GM23338 (cell line): ENCODE measurements around the gene HIPK1. TPM values are rescaled to one million over a fixed set of nuclear protein-coding genes. Genes with fewer than 3 reads are reported as not detected.
A peak's percentile ranks its signal among the peaks of the same experiment; 100 is the strongest.
"Not testable (repeated sequence)": the region's sequence is repeated elsewhere in the genome, so short reads cannot be mapped to it uniquely, and the experiment has no call there.

Experiments used
- ATAC-seq: fragments of 200-7000 bp; cut with Tn5 transposase; 3 replicates; pipeline ENCODE4 v1.9.1; 2020
- DNase-seq: peaks from one replicate; pipeline ENCODE4 v3.0.0-alpha.2; 2015; ENCODE audit warnings: low spot score
- H2AFZ ChIP-seq: fragments of 200-600 bp; sonication (generic); 2 replicates; pipeline ENCODE4 v1.8.0; 2016; ENCODE audit warnings: antibody characterized with exemption, mild to moderate bottlenecking, moderate library complexity
- H3F3A ChIP-seq: fragments of 200-600 bp; sonication (generic); replicated peaks from 2 replicates; pipeline ENCODE4 v1.8.0; 2017; ENCODE audit warnings: antibody characterized with exemption, mixed run types, low read depth
- H3K27ac ChIP-seq: fragments of 200-600 bp; sonication (generic); 2 replicates; pipeline ENCODE4 v1.6.1; 2016; ENCODE audit warnings: low read depth
- H3K27me3 ChIP-seq: fragments of 200-600 bp; sonication (generic); 2 replicates; pipeline ENCODE4 v1.8.0; 2016; ENCODE audit warnings: mild to moderate bottlenecking, mixed run types, moderate library complexity; ENCODE audit not compliant: insufficient read depth
- H3K36me3 ChIP-seq: fragments of 200-600 bp; sonication (generic); 2 replicates; pipeline ENCODE4 v1.8.0; 2016; ENCODE audit warnings: mild to moderate bottlenecking; ENCODE audit not compliant: insufficient read depth
- H3K4me1 ChIP-seq: fragments of 200-600 bp; sonication (generic); 2 replicates; pipeline ENCODE4 v1.8.0; 2016; ENCODE audit warnings: mild to moderate bottlenecking, moderate library complexity; ENCODE audit not compliant: insufficient read depth
- H3K4me2 ChIP-seq: fragments of 200-600 bp; sonication (generic); 2 replicates; pipeline ENCODE4 v1.7.1; 2017; ENCODE audit warnings: mixed run types
- H3K4me3 ChIP-seq: fragments of 200-600 bp; sonication (generic); 2 replicates; pipeline ENCODE4 v1.6.1; 2016; ENCODE audit warnings: mixed run types
- H3K79me2 ChIP-seq: fragments of 200-600 bp; sonication (generic); replicated peaks from 2 replicates; pipeline ENCODE4 v1.8.0; 2017; ENCODE audit warnings: mild to moderate bottlenecking; ENCODE audit not compliant: insufficient read depth
- H3K9me2 ChIP-seq: fragments of 200-600 bp; sonication (generic); 2 replicates; pipeline ENCODE4 v1.8.0; 2017; ENCODE audit not compliant: insufficient read depth
- H4K20me1 ChIP-seq: fragments of 200-600 bp; sonication (generic); replicated peaks from 2 replicates; pipeline ENCODE4 v1.8.0; 2017; ENCODE audit warnings: mild to moderate bottlenecking; ENCODE audit not compliant: insufficient read depth
- H3K27ac Mint-ChIP-seq: 2 replicates; pipeline ENCODE4 v1.8.0; 2020; ENCODE audit warnings: inconsistent platforms, mild to moderate bottlenecking, moderate library complexity, mixed read lengths
- H3K27me3 Mint-ChIP-seq: 3 replicates; pipeline ENCODE4 v1.8.0; 2022; ENCODE audit warnings: low read depth, mild to moderate bottlenecking, moderate library complexity, mixed read lengths, inconsistent platforms; ENCODE audit not compliant: insufficient read depth, poor library complexity
- H3K36me3 Mint-ChIP-seq: 3 replicates; pipeline ENCODE4 v1.8.0; 2021; ENCODE audit warnings: low read depth, mild to moderate bottlenecking, inconsistent platforms, moderate library complexity, mixed read lengths
- H3K4me1 Mint-ChIP-seq: 3 replicates; pipeline ENCODE4 v1.8.0; 2020; ENCODE audit warnings: mild to moderate bottlenecking, inconsistent platforms, mixed read lengths
- H3K4me3 Mint-ChIP-seq: 3 replicates; pipeline ENCODE4 v1.8.0; 2021; ENCODE audit warnings: moderate library complexity, mild to moderate bottlenecking, inconsistent platforms, mixed read lengths
- H3K9me3 Mint-ChIP-seq: 3 replicates; pipeline ENCODE4 v1.8.0; 2020; ENCODE audit warnings: moderate library complexity, mild to moderate bottlenecking, inconsistent platforms, mixed read lengths
- ETS1 ChIP-seq: IDR thresholded peaks from 2 replicates; pipeline ENCODE4 v1.6.1; 2016; ENCODE audit warnings: antibody characterized with exemption
- EZH2phosphoT487 ChIP-seq: fragments of 200-600 bp; sonication (generic); IDR thresholded peaks from one replicate; pipeline ENCODE4 v1.8.1; 2018; ENCODE audit warnings: antibody characterized with exemption; ENCODE audit not compliant: unreplicated experiment
- JUNB ChIP-seq: IDR thresholded peaks from one replicate; pipeline ENCODE4 v1.6.1; 2016; ENCODE audit warnings: antibody characterized with exemption; ENCODE audit not compliant: unreplicated experiment
- POLR2AphosphoS5 ChIP-seq: IDR thresholded peaks from 2 replicates; pipeline ENCODE4 v1.6.1; 2016; ENCODE audit warnings: antibody characterized with exemption, low read depth
- ZNF114 ChIP-seq: fragments of 250-450 bp; sonication (Bioruptor Pico); IDR thresholded peaks from 2 replicates; pipeline ENCODE4 v1.5.0; 2020; ENCODE audit warnings: mild to moderate bottlenecking, moderate library complexity
- ZNF331 ChIP-seq: fragments of 250-450 bp; sonication (Bioruptor Pico); IDR thresholded peaks from 2 replicates; pipeline ENCODE4 v1.5.0; 2020; ENCODE audit warnings: low read depth, mild to moderate bottlenecking, moderate library complexity
- ZNF462 ChIP-seq: fragments of 250-450 bp; sonication (Bioruptor Pico); IDR thresholded peaks from 2 replicates; pipeline ENCODE4 v1.5.0; 2020; ENCODE audit warnings: mild to moderate bottlenecking, moderate library complexity
- polyA plus RNA-seq: library from polyadenylated mRNA; unstranded; fragments of >200 nt; fragmentation: Nextera tagmentation; extraction: Ambion mirVana; gene quantifications from 2 replicates; pipeline ENCODE4 v1.2.1, GENCODE V29; 2016
- total RNA-seq: library from RNA; depleted of rRNA; stranded (reverse); fragments of >200 nt; shearing (Covaris generic); gene quantifications from 2 replicates; pipeline ENCODE4 v1.2.3, GENCODE V29; 2014

Gene HIPK1
- total and polyA plus RNA-seq, 2 experiments from 2014 or later, result 14.3 to 47.5 TPM

GRCh38 chr1:114015075-114015474, 86.0 kb downstream of the HIPK1 start (continued):
- TF ChIP-seq ZNF462 (CRISPR knock-in tag), result no peak
- TF ChIP-seq ETS1, result no peak

GRCh38 chr1:114019724-114020123, 90.6 kb downstream of the HIPK1 start:
- H3K27me3 ChIP-seq, H3K4me3 Mint-ChIP-seq, H4K20me1 ChIP-seq, H3K79me2 ChIP-seq, H3K4me3 ChIP-seq, H3F3A ChIP-seq, H3K36me3 ChIP-seq, H3K27me3 Mint-ChIP-seq, H3K27ac Mint-ChIP-seq, H2AFZ ChIP-seq, ATAC-seq, H3K27ac ChIP-seq, H3K4me2 ChIP-seq, DNase-seq: not testable (repeated sequence)
- Mint-ChIP-seq H3K36me3 (peaks cover 25% of the 10 kb centered on the region), H3K9me3 (peaks cover 20% of the 10 kb centered on the region), H3K4me1 (peaks cover 30% of the 10 kb centered on the region)
- peaks cover 25% of the 10 kb centered on the region for H3K4me1 ChIP-seq
- H3K9me2 ChIP-seq, result peaks cover 11% of the 10 kb centered on the region; the same call in 1 of the 2 replicates

- Histone ChIP-seq H3K4me3 (no peak overlapping the region), H3F3A (no peaks in the 10 kb centered on the region), H3K27me3 (no peaks in the 10 kb centered on the region), H3K27ac (no peak overlapping the region), H3K4me2 (no peak overlapping the region), H3K36me3 (0 out of 2 replicates have a peak, but pooled peaks cover 9% of the 10 kb centered on the region), H2AFZ (0 out of 2 replicates have a peak overlapping the region, but pooled peaks have one; percentile 61), H3K4me1 (peaks cover 31% of the 10 kb centered on the region), H4K20me1 (no peaks in the 10 kb centered on the region), H3K79me2 (no peaks in the 10 kb centered on the region), H3K9me2 (peaks cover 11% of the 10 kb centered on the region)
- peaks cover 32% of the 10 kb centered on the region for H3K4me1 Mint-ChIP-seq
- peaks cover 20% of the 10 kb centered on the region for H3K9me3 Mint-ChIP-seq
- H3K36me3 Mint-ChIP-seq, result peaks cover 25% of the 10 kb centered on the region
- H3K27me3 Mint-ChIP-seq, result peaks cover 11% of the 10 kb centered on the region
- H3K4me3 Mint-ChIP-seq, result no peak overlapping the region
- no peak overlapping the region for H3K27ac Mint-ChIP-seq
- DNase-seq (no peak), ATAC-seq (no peak)
- TF ChIP-seq ZNF331 (no peak), ZNF114 (CRISPR knock-in tag) (no peak), POLR2AphosphoS5 (no peak), ETS1 (no peak), EZH2phosphoT487 (no peak), JUNB (no peak)
Observed at GRCh38 chr1:114021665-114022099, 92.6 kb downstream of the HIPK1 start.
